Breast epithelium (tissue), 4 donors: ENCODE measurements around the gene PTPRK. TPM values are rescaled to one million over a fixed set of nuclear protein-coding genes. Genes with fewer than 3 reads are reported as not detected.

Experiments used
- DNase-seq, 2 donors: peaks; one replicate each; pipeline ENCODE4 v3.0.0-alpha.2; 2019; ENCODE audit warnings: low spot score in 2 of 2
- H3K27ac ChIP-seq, 2 donors: fragments of 200-600 bp; sonication (generic) in 1 of 2; one replicate each; pipeline ENCODE4 v1.5.1; 2016 to 2019; ENCODE audit warnings: mild to moderate bottlenecking in 1 of 2
- H3K27me3 ChIP-seq, 2 donors: fragments of 200-600 bp; sonication (generic) in 1 of 2; one replicate each; pipeline versions ENCODE4 v1.5.1 to v1.6.0; 2017 to 2019; ENCODE audit warnings: control low read depth in 1 of 2, mild to moderate bottlenecking in 1 of 2
- H3K36me3 ChIP-seq: fragments of 200-600 bp; one replicate; pipeline ENCODE4 v1.5.1; 2019
- H3K4me1 ChIP-seq, 2 donors: fragments of 200-600 bp; sonication (generic); one replicate each; pipeline ENCODE4 v1.5.1; 2016 to 2019; ENCODE audit warnings: control low read depth in 1 of 2
- H3K4me3 ChIP-seq, 3 donors: fragments of 200-600 bp; sonication (generic); 1 replicate in 2 of 3; 2 replicates in 1 of 3; pipeline ENCODE4 v1.5.1; 2016 to 2019; ENCODE audit warnings: mild to moderate bottlenecking in 3 of 3, moderate library complexity in 2 of 3
- H3K9me3 ChIP-seq, 2 donors: fragments of 200-600 bp; sonication (generic) in 1 of 2; one replicate each; pipeline ENCODE4 v1.5.1; 2016 to 2019; ENCODE audit warnings: control low read depth in 1 of 2
- CTCF ChIP-seq, 3 donors: fragments of 450-650 bp; IDR thresholded peaks; one replicate each; pipeline ENCODE4 v1.5.1; 2016 to 2017; ENCODE audit warnings: antibody characterized with exemption in 3 of 3, mild to moderate bottlenecking in 3 of 3, moderate library complexity in 3 of 3
- POLR2A ChIP-seq: fragments of 450-650 bp; IDR thresholded peaks from one replicate; pipeline ENCODE4 v1.6.1; 2016; ENCODE audit warnings: antibody characterized with exemption, mild to moderate bottlenecking, moderate library complexity
- POLR2AphosphoS5 ChIP-seq, 3 donors: sonication (generic); formaldehyde crosslinking; IDR thresholded peaks; one replicate each; pipeline ENCODE4 v1.6.1; 2017; ENCODE audit warnings: antibody characterized with exemption in 3 of 3
- intact Hi-C: fragments of 100-400 bp; cut with DNase I; formaldehyde crosslinking; loops from one replicate; pipeline ENCODE4 v1.15.1; 2023; ENCODE audit warnings: low total_unique reads
- total RNA-seq, 3 donors: library from RNA; depleted of rRNA; stranded (reverse); fragments of >200 nt; gene quantifications; one replicate each; pipeline ENCODE4 v1.1.0, GENCODE V29; 2016

PTPRK gene
- total RNA-seq, 3 donors from 2014 or later: 29.1 to 134 (median 77.0) TPM

DNA sequence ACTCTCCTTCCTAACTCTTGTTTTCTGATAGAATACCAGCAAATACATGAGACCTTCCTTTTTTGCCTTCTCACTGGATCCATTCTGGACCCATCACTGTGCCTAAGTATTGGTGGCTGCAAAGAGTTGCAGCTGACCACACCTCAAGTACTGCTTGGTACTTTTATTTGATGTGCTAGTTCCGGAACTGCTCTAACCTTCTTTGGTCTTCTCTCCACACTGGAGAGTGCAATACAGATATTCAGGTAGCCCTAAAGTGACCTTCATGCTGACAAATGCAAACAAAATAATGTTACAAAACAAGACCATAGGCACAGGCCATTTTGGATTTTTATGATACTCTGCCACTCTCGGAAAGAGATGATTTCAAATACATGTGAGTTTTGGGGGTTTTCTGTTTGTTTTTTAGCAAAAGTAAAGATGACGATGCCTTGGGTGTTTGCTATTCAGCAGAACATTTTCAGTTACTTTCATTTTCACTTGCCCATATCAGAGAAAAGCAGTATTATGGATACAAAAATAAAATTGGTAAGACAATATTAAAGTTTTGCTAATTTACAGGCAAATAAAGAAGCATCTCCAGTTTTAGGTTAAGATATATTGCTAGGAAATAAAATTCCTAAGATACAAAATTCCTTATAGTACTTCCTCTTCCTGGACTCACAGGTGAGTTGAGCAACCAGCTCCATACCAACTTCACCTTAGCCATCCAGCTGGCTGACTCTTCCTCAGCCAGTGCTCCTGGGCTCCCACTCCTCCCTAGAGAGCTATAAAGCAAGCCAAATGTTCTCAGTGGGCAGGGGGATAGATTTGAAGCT lies 42.0 kb downstream of the PTPRK start:
- TF ChIP-seq CTCF (IDR thresholded peaks at IDR 0.05) (no peak), POLR2AphosphoS5 (IDR thresholded peaks at IDR 0.05) (no peak)
- intact Hi-C loops: no loop called here
- no peaks in the 10 kb centered on the region for H3K36me3 ChIP-seq
- peak overlapping the region in 2 of 3 donors; percentile 22 to 54 for H3K4me3 ChIP-seq
- H3K27me3 ChIP-seq: no peaks in the 10 kb centered on the region
- H3K9me3 ChIP-seq: no peaks in the 10 kb centered on the region
- peaks cover 0 to 6% of the 10 kb centered on the region in 2 donors for H3K4me1 ChIP-seq
- no peak for DNase-seq
- H3K27ac ChIP-seq: peak overlapping the region; percentile 10 to 62

- H3K27ac ChIP-seq: no peak overlapping the region
- H3K4me3 ChIP-seq: no peak overlapping the region
- intact Hi-C loops: no loop called here
- no peak for DNase-seq
- peaks cover 0 to 6% of the 10 kb centered on the region in 2 donors for H3K4me1 ChIP-seq
- no peaks in the 10 kb centered on the region for H3K36me3 ChIP-seq
- TF ChIP-seq POLR2A: no peak
- TF ChIP-seq POLR2AphosphoS5 (IDR thresholded peaks at IDR 0.05): no peak
- TF ChIP-seq CTCF (IDR thresholded peaks at IDR 0.05): no peak
- no peaks in the 10 kb centered on the region for H3K27me3 ChIP-seq
- no peaks in the 10 kb centered on the region for H3K9me3 ChIP-seq
Observed at GRCh38 chr6:128474933-128475332, 45.5 kb downstream of the PTPRK start.

DNA sequence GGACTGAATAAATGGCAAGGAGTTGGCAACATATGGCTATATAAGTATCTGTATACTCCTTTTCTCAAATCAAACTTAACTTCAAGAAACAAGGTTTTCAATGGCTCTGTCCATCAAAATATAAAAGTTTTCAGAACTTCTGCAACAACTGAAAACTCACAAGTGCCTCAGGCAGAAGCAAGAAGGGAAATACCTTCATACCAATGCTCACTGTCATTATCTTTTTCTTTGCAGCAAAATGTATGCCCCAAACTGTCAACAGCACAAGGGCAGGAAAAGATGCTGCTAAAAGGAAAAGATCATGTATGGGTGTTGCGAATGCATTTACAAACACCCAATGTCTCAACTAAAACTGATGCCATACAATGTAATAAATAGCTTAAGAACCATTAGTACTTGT lies 45.9 kb downstream of the PTPRK start:
- peaks cover 0 to 2% of the 10 kb centered on the region in 2 donors for H3K4me1 ChIP-seq
- no peak overlapping the region for H3K4me3 ChIP-seq
- no peak for DNase-seq
- H3K27ac ChIP-seq: no peak overlapping the region
- H3K27me3 ChIP-seq: no peaks in the 10 kb centered on the region
- TF ChIP-seq POLR2AphosphoS5 (IDR thresholded peaks at IDR 0.05) (no peak), CTCF (IDR thresholded peaks at IDR 0.05) (no peak), POLR2A (no peak)
- H3K36me3 ChIP-seq: no peaks in the 10 kb centered on the region
- H3K9me3 ChIP-seq: no peaks in the 10 kb centered on the region
- intact Hi-C loops: no loop called here

DNA sequence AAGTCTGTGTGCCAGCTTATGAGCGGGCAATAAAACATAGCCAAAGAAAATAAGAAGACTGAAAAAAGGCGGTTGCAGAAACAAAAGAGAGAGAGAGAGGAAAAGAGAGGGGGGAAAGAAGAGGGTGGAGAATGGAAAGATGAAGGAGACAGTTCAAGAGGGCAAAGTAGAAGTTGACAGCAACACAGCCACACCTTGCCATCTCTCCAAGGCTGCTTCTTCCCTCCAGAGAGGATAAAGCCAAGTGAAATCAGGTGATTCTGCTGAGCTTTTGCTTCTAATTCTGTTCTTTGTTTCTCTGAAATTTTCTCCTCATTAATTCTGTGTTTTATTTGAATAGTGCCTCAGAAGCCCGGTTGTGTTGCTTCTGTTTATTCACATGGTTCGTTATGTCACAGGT lies 48.5 kb downstream of the PTPRK start:
- intact Hi-C loops: no loop called here
- no peaks in the 10 kb centered on the region for H3K4me1 ChIP-seq
- no peaks in the 10 kb centered on the region for H3K9me3 ChIP-seq
- DNase-seq: no peak
- no peaks in the 10 kb centered on the region for H3K27me3 ChIP-seq
- no peak overlapping the region for H3K27ac ChIP-seq
- H3K4me3 ChIP-seq: no peak overlapping the region
- no peaks in the 10 kb centered on the region for H3K36me3 ChIP-seq
- TF ChIP-seq CTCF (IDR thresholded peaks at IDR 0.05) (no peak), POLR2AphosphoS5 (IDR thresholded peaks at IDR 0.05) (no peak), POLR2A (no peak)
